LNCAP (cell line): ENCODE measurements around the gene SLC25A6.

ENCODE experiments used
- CTCF ChIP-seq: fragments of 450-650 bp; IDR thresholded peaks from 2 replicates; pipeline ENCODE4 v1.5.1; 2017; ENCODE audit warnings: mild to moderate bottlenecking

Gene SLC25A6

GRCh38 chrX:1358793-1359476 is 33.0 kb downstream of the SLC25A6 start:
- TF ChIP-seq CTCF = no peak

- TF ChIP-seq CTCF = no peak
Measured at GRCh38 chrX:1357993-1358392, 33.9 kb downstream of the SLC25A6 start.

- no peak for TF ChIP-seq CTCF
Measured at GRCh38 chrX:1355131-1356046, 36.5 kb downstream of the SLC25A6 start.

DNA sequence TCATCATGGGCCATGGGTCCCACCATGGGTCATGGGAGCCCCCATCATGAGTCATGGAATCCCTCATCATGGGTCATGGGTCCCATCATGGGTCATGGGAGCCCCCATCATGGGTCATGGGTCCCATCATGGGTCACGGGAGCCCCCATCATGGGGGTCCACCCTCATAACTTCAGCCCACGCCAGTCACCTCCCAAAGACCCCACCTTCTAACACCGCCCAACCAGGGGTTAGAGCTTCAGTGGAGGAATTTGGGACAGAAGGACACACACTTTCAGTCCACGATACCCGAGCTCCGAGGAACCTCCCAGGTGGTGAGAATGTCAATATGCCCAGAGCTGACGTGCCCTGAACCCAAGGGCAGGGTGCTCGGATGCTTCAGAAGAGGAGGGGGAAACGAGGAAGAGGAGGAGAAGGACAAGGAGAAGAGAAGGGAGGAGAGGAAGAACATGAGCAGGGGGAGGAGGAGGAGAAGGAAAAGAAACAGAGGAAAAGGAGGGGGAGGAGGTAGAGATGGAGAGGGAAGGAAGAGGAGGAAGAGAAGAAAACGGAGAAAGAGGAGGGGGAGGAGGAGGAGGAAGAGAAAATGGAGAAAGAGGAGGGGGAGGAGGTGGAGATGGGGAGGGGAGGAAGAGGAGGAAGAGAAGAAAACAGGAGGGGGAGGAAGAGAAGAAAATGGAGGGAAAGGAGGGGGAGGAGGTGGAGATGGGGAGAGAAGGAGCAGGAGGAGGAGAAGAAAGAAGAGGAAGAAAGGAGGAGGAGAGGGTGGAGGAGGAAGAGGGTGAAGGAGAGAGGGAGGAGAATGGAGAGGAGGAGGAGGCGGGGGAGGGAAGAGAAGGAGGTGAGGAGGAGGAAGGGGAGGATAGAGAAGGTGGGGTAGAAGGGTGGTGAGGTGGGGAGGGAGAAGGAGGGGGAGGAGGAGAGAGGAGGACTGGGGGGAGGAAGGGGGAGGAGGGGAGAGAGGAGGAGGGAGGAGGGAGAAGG is 37.6 kb downstream of the SLC25A6 start:
- TF ChIP-seq CTCF = no peak

GRCh38 chrX:1351981-1352714 is 39.8 kb downstream of the SLC25A6 start:
- no peak for TF ChIP-seq CTCF

DNA sequence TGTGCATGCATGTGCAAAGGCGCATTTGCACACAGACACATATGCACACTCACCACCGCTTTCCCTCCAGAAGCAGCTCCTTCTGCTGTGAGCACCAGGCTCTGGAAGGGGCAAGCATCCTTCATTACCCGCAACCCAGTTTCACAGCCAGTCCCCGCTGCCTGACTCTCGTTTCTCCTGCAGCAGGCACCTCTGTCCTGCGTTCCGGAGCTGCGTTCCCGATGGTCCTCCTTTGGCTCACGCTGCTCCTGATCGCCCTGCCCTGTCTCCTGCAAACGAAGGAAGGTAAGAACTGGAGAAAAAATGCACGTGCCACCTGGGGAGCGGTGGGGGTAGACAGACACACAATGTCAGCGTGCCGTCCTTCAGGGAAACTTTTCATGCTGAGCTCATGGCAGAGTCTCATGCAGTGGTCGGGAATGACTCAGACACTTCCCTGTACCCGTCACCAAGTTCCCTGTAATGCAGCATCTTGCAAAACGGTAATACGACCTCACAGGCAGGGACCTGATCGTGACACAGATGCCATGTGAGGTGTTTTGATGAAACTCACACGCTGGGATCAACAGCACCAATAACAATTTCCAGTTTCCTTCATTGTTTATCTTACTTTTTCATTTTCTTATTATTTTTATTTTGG is 50.2 kb downstream of the SLC25A6 start:
- no peak for TF ChIP-seq CTCF
